ENCODE measurements around the gene ATR.
"Not testable (repeated sequence)": the region's sequence is repeated elsewhere in the genome, so short reads cannot be mapped to it uniquely, and the experiment has no call there.

ATR gene

DNA sequence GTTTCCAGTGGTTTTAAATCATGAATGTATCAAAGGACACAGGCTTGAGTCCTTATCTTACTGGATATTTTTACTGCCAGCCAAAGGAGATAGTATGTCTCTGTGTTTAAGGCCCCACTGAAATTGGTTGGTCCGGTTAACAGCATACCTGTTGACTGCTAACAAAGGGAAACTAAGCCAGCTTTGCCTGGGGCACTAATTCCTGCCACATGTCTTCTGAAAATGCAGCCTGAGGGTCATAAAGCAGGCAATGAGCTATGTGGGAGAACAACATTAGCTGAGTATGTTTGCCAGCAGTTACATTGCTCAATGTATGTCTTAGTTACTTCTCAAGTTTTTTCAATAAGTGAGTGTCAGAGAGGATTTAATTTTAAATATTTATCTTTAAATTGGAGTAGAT lies 30.1 kb upstream of the ATR start:
- TF ChIP-seq, protein P1, sequence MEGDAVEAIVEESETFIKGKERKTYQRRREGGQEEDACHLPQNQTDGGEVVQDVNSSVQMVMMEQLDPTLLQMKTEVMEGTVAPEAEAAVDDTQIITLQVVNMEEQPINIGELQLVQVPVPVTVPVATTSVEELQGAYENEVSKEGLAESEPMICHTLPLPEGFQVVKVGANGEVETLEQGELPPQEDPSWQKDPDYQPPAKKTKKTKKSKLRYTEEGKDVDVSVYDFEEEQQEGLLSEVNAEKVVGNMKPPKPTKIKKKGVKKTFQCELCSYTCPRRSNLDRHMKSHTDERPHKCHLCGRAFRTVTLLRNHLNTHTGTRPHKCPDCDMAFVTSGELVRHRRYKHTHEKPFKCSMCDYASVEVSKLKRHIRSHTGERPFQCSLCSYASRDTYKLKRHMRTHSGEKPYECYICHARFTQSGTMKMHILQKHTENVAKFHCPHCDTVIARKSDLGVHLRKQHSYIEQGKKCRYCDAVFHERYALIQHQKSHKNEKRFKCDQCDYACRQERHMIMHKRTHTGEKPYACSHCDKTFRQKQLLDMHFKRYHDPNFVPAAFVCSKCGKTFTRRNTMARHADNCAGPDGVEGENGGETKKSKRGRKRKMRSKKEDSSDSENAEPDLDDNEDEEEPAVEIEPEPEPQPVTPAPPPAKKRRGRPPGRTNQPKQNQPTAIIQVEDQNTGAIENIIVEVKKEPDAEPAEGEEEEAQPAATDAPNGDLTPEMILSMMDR (IDR thresholded peaks at IDR 0.05; ENCODE audit: low read depth, low read length, missing control alignments), result no peak
- DNase-seq (ENCODE audit: low read depth), result no peak
- in situ Hi-C loops (cut with HindIII; ENCODE audit: low sequenced_read_pairs), result no loop called here

DNA sequence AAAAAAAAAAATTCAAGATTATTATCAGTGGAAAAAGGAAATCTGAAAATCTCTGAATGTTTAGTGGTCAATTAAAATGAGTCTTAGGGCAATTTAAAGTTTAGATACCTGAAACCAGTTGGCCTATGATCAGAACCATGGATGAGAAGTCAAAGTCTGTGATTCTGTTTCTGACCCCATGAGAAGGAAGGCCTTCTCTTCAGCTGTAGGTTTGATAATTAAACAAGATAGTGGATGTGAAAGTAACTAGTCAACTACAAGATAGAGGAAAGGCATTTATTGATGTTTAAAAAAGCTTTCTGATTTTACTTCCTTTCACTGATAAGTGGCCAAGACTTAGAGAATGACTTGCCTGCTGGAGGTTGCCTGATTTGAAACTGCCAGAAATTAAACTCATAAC lies 26.4 kb upstream of the ATR start:
- in situ Hi-C loops (cut with HindIII; ENCODE audit: low sequenced_read_pairs), result no loop called here
- TF ChIP-seq, protein P1 (IDR thresholded peaks at IDR 0.05; ENCODE audit: low read depth, low read length, missing control alignments), result no peak
- no peak overlapping the region for H3K4me3 ChIP-seq (ENCODE audit: low read depth, low read length)
- no peak for DNase-seq (ENCODE audit: low read depth)

More for the DNA sequence above, 30.1 kb upstream of the ATR start:
- no peak overlapping the region for H3K4me3 ChIP-seq (ENCODE audit: low read depth, low read length)

DNA sequence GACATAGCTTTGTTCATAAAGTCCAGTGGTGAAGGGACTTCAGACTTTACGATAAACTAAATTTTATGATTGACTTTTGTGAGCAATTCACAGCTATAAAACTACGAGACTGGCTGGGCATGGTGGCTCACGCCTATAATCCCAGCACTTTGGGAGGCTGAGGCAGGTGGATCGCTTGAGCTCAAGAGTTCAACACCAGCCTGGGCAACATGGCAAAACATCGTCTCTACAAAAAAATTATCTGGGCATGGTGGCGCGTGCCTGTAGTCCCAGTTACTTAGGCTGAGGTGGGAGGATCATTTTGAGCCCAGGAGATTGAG lies 24.8 kb upstream of the ATR start:
- in situ Hi-C loops (cut with HindIII; ENCODE audit: low sequenced_read_pairs); H3K4me3 ChIP-seq (ENCODE audit: low read depth, low read length); DNase-seq (ENCODE audit: low read depth): not testable (repeated sequence)

DNA sequence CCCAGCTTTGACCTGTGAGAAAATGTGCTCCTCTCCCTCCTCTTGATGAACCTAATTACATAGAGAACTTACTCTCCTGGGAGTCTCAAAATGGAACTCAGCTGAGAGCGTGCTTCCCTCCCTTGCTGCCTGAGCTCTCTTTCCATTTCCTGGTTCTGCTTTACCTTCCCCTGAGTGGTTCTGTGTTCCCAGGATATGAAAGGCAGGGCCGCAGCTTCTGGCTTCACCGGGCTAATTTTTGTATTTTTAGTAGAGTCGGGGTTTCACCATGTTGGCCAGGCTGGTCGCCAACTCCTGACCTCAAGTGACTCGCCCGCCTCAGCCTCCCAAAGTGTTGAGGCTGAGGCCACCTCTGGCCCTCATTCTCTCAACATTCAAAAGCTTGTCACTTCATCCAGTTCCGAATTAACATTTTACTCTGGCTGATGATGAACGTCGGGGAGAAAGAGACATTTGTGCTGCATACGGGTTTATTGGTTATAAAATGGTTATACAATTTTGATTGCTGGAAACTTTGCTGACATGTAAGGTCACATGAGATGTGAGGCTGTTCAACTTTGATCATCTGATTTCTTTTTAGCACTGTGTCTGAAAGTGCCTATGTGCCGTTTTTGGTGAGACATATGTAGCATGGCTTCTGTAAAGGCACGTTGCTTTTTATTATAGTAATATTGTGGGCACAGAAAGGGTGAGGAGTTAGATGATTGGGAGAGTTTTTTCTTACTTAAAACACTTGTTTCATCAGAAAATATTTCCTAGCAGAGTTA lies 24.3 kb upstream of the ATR start:
- in situ Hi-C loops (cut with HindIII; ENCODE audit: low sequenced_read_pairs), result no loop called here
- no peak overlapping the region for H3K4me3 ChIP-seq (ENCODE audit: low read depth, low read length)
- TF ChIP-seq, protein P1 (IDR thresholded peaks at IDR 0.05; ENCODE audit: low read depth, low read length, missing control alignments), result no peak
- no peak for DNase-seq (ENCODE audit: low read depth)

DNA sequence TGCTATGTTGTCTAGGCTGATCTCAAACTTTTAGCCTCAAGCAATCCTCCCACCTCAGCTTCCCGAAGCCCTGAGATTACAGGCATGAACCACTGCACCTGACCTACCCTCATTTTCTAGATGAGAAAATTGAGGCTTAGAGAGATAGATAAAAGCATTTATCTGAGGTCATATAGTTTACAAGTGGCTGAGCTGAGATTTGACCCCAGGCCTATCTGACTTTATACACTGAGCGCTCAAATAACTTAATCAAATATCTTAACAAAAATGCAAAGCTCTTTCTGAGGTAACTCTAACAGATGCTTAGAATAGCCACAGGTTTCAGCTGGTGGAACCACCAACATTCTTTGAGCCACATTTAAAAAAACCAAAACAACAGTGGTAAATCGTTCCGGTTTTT lies 23.2 kb upstream of the ATR start:
- in situ Hi-C loops (cut with HindIII; ENCODE audit: low sequenced_read_pairs), result no loop called here
- no peak overlapping the region for H3K4me3 ChIP-seq (ENCODE audit: low read depth, low read length)
- TF ChIP-seq, protein P1 (IDR thresholded peaks at IDR 0.05; ENCODE audit: low read depth, low read length, missing control alignments), result no peak
- DNase-seq (ENCODE audit: low read depth), result no peak

DNA sequence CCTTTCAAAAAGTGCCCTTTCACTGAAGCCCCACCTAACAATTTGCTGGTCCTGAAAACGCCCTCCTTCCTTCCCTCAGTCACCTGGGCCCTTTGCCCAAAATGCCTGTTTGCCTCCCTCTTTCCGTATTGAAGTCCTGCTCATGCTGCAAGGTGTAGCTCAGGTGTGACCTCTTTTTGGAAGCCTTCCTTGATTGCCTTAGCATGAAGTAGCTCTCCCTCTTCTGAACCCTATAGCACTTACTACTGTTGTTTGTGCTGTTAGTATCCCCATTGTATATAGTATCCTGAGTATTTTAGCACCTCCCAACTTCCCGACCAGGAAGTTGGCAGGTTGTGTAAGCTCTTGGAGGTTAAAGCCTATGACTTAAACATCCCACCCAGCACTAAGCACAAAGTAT lies 19.4 kb upstream of the ATR start:
- H3K4me3 ChIP-seq (ENCODE audit: low read depth, low read length), result no peak overlapping the region
- TF ChIP-seq, protein P1 (IDR thresholded peaks at IDR 0.05; ENCODE audit: low read depth, low read length, missing control alignments), result no peak
- DNase-seq (ENCODE audit: low read depth), result no peak
- in situ Hi-C loops (cut with HindIII; ENCODE audit: low sequenced_read_pairs), result loop anchor here (25.0 kb wide), 1 partner anchor 414 kb away; the partner anchor contains the start of gene U2SURP

DNA sequence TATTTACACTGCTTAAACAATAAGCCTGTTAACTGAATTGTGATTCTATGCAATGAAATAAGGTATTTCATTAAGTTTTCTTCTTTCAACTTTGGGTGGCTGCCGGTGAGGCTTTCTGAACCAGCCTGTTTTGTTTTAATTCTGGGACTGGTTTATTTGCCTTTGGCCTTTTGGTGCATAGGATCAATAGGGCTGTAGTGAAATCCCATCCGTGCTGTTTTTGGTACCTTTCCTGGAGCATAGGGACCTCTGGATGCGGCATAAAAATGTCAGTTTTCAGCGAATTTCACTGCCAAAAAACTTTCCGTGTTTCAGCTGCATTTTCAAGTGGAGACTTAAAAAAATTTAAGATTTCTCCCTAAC lies 18.2 kb upstream of the ATR start:
- no peak for DNase-seq (ENCODE audit: low read depth)
- TF ChIP-seq, protein P1 (IDR thresholded peaks at IDR 0.05; ENCODE audit: low read depth, low read length, missing control alignments), result no peak
- in situ Hi-C loops (cut with HindIII; ENCODE audit: low sequenced_read_pairs), result loop anchor here (25.0 kb wide), 1 partner anchor 416 kb away; the partner anchor contains the start of gene U2SURP
- H3K4me3 ChIP-seq (ENCODE audit: low read depth, low read length), result peak overlapping the region; percentile 76
